Esophagus muscularis mucosa (tissue), 4 donors: ENCODE data around the gene CES3.

Experiments used
- EP300 ChIP-seq: sonication (generic); formaldehyde crosslinking; IDR thresholded peaks from one replicate; pipeline ENCODE4 v1.6.1; 2017; ENCODE audit warnings: antibody characterized with exemption
- POLR2AphosphoS5 ChIP-seq, 2 donors: sonication (generic); formaldehyde crosslinking; IDR thresholded peaks; one replicate each; pipeline ENCODE4 v1.6.1; 2017; ENCODE audit warnings: antibody characterized with exemption in 2 of 2
- TF ChIP-seq, protein P1 (sequence below), 3 experiments: fragments of 200-600 bp in 2 of 3; fragments of 450-650 bp in 1 of 3; sonication (generic) in 2 of 3; IDR thresholded peaks; one replicate each; pipeline ENCODE4 v1.5.1; 2017 to 2019; ENCODE audit warnings: antibody characterized with exemption in 3 of 3, mild to moderate bottlenecking in 2 of 3, moderate library complexity in 1 of 3

DNA sequence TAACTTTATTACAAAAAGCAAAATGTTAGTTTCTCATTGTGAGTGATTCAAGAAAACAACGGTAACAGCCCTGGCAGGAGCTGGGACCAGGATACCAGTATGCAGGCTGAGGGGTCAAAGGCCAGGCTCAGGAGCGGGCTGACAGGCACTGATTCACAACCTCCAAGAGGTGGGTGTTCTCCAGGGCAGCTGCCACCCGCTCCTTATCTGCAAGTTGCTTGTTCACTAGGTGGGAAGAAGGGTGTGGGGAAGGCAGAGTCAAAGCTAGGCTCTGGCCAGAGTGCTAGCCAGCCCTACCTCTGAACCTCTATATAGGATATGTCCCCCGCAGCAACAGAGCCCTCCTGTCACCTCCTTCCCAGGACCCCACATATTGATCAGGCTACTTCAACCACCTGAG lies 29.0 kb upstream of the CES3 start:
- TF ChIP-seq EP300 = no peak
- TF ChIP-seq, protein P1, sequence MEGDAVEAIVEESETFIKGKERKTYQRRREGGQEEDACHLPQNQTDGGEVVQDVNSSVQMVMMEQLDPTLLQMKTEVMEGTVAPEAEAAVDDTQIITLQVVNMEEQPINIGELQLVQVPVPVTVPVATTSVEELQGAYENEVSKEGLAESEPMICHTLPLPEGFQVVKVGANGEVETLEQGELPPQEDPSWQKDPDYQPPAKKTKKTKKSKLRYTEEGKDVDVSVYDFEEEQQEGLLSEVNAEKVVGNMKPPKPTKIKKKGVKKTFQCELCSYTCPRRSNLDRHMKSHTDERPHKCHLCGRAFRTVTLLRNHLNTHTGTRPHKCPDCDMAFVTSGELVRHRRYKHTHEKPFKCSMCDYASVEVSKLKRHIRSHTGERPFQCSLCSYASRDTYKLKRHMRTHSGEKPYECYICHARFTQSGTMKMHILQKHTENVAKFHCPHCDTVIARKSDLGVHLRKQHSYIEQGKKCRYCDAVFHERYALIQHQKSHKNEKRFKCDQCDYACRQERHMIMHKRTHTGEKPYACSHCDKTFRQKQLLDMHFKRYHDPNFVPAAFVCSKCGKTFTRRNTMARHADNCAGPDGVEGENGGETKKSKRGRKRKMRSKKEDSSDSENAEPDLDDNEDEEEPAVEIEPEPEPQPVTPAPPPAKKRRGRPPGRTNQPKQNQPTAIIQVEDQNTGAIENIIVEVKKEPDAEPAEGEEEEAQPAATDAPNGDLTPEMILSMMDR (IDR thresholded peaks at IDR 0.05) = no peak
- TF ChIP-seq POLR2AphosphoS5 (IDR thresholded peaks at IDR 0.05) = no peak
